AG10803 (cell line): Measurements from ENCODE around the gene RAP2C.

ENCODE experiments used
- DNase-seq: peaks from one replicate; pipeline ENCODE4 v3.0.0; 2010; ENCODE audit warnings: low read depth
- H3K4me3 ChIP-seq: 2 replicates; pipeline ENCODE4 v1.5.1; 2011; ENCODE audit warnings: mild to moderate bottlenecking, low read length, control low read depth
- CTCF ChIP-seq: conservative IDR thresholded peaks from 2 replicates; pipeline ENCODE4 v1.5.1; 2011; ENCODE audit warnings: mild to moderate bottlenecking, low read length, control low read depth, inconsistent platforms

The RAP2C gene

DNA sequence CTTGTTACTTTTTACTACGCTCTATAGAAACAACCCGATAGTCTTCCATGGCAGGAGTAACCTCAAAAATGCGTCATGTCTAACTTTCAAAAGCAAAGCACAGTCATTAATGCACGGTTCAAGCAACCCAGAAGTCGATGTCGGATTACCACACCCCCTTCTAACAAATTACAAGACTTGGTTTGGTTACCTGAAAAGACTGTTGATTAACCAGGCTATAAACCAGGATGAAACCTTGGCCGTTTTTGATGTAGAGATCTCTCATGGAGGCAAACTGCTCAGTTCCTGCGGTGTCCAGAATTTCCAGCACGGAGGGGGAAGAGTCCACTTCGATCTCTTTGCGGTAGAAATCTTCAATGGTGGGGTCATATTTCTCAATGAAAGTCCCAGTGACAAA, 2.4 kb downstream of the RAP2C start:
- no peak for TF ChIP-seq CTCF
- peak; percentile 18 for DNase-seq
- H3K4me3 ChIP-seq = peak overlapping the region; percentile 75

- DNase-seq = peak; percentile 12
- peak overlapping the region; percentile 75 for H3K4me3 ChIP-seq
- TF ChIP-seq CTCF = no peak
Observed at GRCh38 chrX:132216283-132216682, 3.0 kb downstream of the RAP2C start.

DNA sequence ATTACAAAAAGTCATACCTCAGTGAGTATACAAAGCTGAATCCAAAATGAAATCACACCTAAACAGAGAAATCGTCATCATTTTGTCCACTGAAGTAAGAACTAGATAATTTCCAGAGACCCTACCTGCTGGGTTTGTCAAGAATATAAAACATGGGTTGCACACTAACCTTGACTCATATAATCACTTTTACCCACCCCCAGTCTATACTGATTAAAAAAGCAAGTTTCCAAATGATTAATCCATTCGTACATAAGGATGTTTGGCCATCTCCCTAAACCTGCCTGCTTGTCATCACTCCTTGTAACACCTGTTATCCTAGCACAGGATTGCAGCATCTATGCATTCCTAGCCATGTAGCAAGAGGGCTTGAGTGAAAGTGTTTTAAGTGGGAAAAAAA, 4.7 kb downstream of the RAP2C start:
- no peak for DNase-seq
- TF ChIP-seq CTCF = no peak
- H3K4me3 ChIP-seq = no peak overlapping the region

DNA sequence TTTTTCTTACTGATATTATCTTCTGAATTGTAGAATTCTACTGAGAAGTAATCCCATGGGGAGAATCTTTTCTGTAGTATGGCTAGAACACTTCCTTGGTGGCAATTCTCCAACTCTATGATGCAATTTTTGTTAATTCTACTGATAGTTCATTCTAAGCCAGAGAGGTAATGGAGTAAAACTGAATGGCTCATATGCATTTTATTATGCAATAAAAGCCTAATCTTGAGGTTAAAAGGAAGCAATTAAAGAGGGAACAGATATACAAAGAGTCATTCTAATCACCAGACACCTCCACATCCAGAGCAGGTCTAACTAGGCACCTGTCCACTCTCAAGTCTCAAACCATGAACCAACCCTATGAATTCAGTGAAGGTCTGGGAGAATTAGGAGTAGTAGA, 9.7 kb downstream of the RAP2C start:
- TF ChIP-seq CTCF = no peak
- peak; percentile 56 for DNase-seq
- H3K4me3 ChIP-seq = no peak overlapping the region

DNA sequence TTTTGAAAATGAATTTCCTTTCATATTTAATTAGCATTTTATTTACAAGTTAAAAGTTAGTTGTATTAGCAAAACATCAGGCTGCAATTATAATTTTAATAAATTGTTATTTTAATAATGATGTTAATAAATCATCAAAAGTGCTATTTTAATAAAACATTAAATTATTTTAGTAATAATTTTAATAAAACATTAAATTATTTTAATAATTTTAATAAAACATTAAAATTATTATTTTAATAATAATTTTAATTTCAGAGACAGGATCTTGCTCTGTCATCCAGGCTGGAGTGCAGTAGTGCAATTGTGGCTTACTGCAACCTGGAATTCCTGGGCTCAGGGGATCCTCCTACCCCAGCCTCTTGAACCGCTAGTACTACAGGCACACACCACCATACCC, 10.8 kb downstream of the RAP2C start:
- no peak overlapping the region for H3K4me3 ChIP-seq
- no peak for TF ChIP-seq CTCF
- no peak for DNase-seq

DNA sequence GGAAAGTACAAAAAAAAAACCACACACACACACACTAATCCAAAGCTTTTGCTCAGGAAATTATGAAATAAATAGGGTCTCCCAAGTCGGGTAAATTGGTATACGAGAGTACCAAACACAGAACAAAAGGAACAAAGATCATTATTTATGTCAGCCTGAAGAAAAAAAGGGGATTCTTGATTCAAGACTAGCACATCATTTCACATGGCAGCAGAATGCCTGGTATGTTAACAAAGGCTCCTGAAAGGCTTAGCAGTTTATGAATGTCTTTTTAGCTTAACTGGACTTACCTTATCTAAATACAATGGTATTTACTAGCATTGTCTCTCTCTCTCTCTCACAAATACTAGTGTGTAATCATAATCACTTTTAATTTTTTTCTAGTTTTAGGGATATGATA, 11.3 kb downstream of the RAP2C start:
- DNase-seq = no peak
- no peak overlapping the region for H3K4me3 ChIP-seq
- no peak for TF ChIP-seq CTCF

- no peak overlapping the region for H3K4me3 ChIP-seq
- DNase-seq = no peak
- no peak for TF ChIP-seq CTCF
Observed at GRCh38 chrX:132206259-132206658, 13.0 kb downstream of the RAP2C start.
